T-helper 2 cell (primary cell): ENCODE measurements around the gene BRD9.
"Not testable (repeated sequence)": the region's sequence is repeated elsewhere in the genome, so short reads cannot be mapped to it uniquely, and the experiment has no call there.

ENCODE experiments used
- DNase-seq, 5 experiments: peaks; one replicate each; pipeline versions ENCODE4 v3.0.0 to v3.0.0-alpha.2; 2012 to 2022

Gene BRD9

GRCh38 chr5:843926-844325 lies 48.7 kb downstream of the BRD9 start:
- not testable (repeated sequence) for DNase-seq

GRCh38 chr5:843371-843770 lies 49.2 kb downstream of the BRD9 start:
- DNase-seq, result not testable (repeated sequence)

GRCh38 chr5:842402-843221 lies 50.0 kb downstream of the BRD9 start:
- not testable (repeated sequence) for DNase-seq

- not testable (repeated sequence) for DNase-seq
Observed at GRCh38 chr5:841531-842401, 50.8 kb downstream of the BRD9 start.

- DNase-seq, result not testable (repeated sequence)
Observed at GRCh38 chr5:840974-841435, 51.6 kb downstream of the BRD9 start.

GRCh38 chr5:840118-840973 lies 52.3 kb downstream of the BRD9 start:
- not testable (repeated sequence) for DNase-seq

GRCh38 chr5:838431-838851 lies 54.2 kb downstream of the BRD9 start:
- DNase-seq, result not testable (repeated sequence)

GRCh38 chr5:837621-838121 lies 54.9 kb downstream of the BRD9 start:
- DNase-seq, result not testable (repeated sequence)

GRCh38 chr5:835933-836612 lies 56.5 kb downstream of the BRD9 start:
- DNase-seq, result not testable (repeated sequence)

GRCh38 chr5:834013-834412 lies 58.6 kb downstream of the BRD9 start:
- DNase-seq, result not testable (repeated sequence)

GRCh38 chr5:828194-828593 lies 64.4 kb downstream of the BRD9 start:
- not testable (repeated sequence) for DNase-seq

- DNase-seq, result not testable (repeated sequence)
Observed at GRCh38 chr5:825544-825943, 67.1 kb downstream of the BRD9 start.

- no peak for DNase-seq
Observed at GRCh38 chr5:821504-821903, 71.1 kb downstream of the BRD9 start.

- DNase-seq, result no peak
Observed at GRCh38 chr5:820245-820644, 72.4 kb downstream of the BRD9 start.

GRCh38 chr5:819078-819477 lies 73.5 kb downstream of the BRD9 start:
- DNase-seq, result no peak

GRCh38 chr5:816176-816575 lies 76.4 kb downstream of the BRD9 start:
- DNase-seq, result no peak

- no peak for DNase-seq
Observed at GRCh38 chr5:815449-815848, 77.2 kb downstream of the BRD9 start.
